NCI-H1694 treated with DMSO at 0.1 percent for 48 hours (cell line): ENCODE data around the gene PPP1R15A.
A peak's percentile ranks its signal among the peaks of the same experiment; 100 is the strongest.
"Not testable (repeated sequence)": the region's sequence is repeated elsewhere in the genome, so short reads cannot be mapped to it uniquely, and the experiment has no call there.

ENCODE experiments used
- DNase-seq: peaks from one replicate; lab custom pipeline; 2025; lab: John Stamatoyannopoulos, UW

PPP1R15A gene

GRCh38 chr19:48872182-48872883, at the start of gene PPP1R15A:
PPP1R15A (plus strand) TSS chr19:48872421; CDS start chr19:48873234, 813 bp downstream.
- DNase-seq: peak; percentile 93

GRCh38 chr19:48822514-48822913, 49.7 kb upstream of the PPP1R15A start:
- no peak for DNase-seq

GRCh38 chr19:48826606-48827020, 45.6 kb upstream of the PPP1R15A start:
- DNase-seq: no peak

GRCh38 chr19:48830088-48830487, 42.1 kb upstream of the PPP1R15A start:
- no peak for DNase-seq

GRCh38 chr19:48830965-48831364, 41.3 kb upstream of the PPP1R15A start:
- no peak for DNase-seq

GRCh38 chr19:48833049-48833448, 39.2 kb upstream of the PPP1R15A start:
- DNase-seq: no peak

- DNase-seq: no peak
Measured at GRCh38 chr19:48833977-48834376, 38.2 kb upstream of the PPP1R15A start.

- DNase-seq: peak; percentile 89
Measured at GRCh38 chr19:48835734-48836088, 36.5 kb upstream of the PPP1R15A start.

GRCh38 chr19:48836089-48837017, 35.9 kb upstream of the PPP1R15A start, which contains the start of gene HSD17B14:
HSD17B14 (minus strand) TSS chr19:48836491; CDS start chr19:48836411, 80 bp downstream.
- DNase-seq: no peak

GRCh38 chr19:48837051-48837524, 35.1 kb upstream of the PPP1R15A start:
- DNase-seq: peak; percentile 95

GRCh38 chr19:48837687-48838086, 34.5 kb upstream of the PPP1R15A start:
- DNase-seq: no peak

GRCh38 chr19:48841047-48841446, 31.2 kb upstream of the PPP1R15A start:
- DNase-seq: no peak

- DNase-seq: no peak
Measured at GRCh38 chr19:48841571-48841970, 30.6 kb upstream of the PPP1R15A start.

- peak; percentile 73 for DNase-seq
Measured at GRCh38 chr19:48842789-48843162, 29.4 kb upstream of the PPP1R15A start.

- DNase-seq: no peak
Measured at GRCh38 chr19:48844472-48844871, 27.7 kb upstream of the PPP1R15A start.

GRCh38 chr19:48845384-48845783, 26.8 kb upstream of the PPP1R15A start:
- DNase-seq: no peak

- DNase-seq: not testable (repeated sequence)
Measured at GRCh38 chr19:48846659-48847058, 25.6 kb upstream of the PPP1R15A start.

GRCh38 chr19:48852292-48852691, 19.9 kb upstream of the PPP1R15A start:
- no peak for DNase-seq

GRCh38 chr19:48853483-48853882, 18.7 kb upstream of the PPP1R15A start:
- DNase-seq: no peak

GRCh38 chr19:48854103-48854502, 18.1 kb upstream of the PPP1R15A start:
- no peak for DNase-seq

- no peak for DNase-seq
Measured at GRCh38 chr19:48856921-48857320, 15.3 kb upstream of the PPP1R15A start.

- DNase-seq: no peak
Measured at GRCh38 chr19:48858984-48859710, 13.1 kb upstream of the PPP1R15A start.
